Cardiac fibroblast (primary cell): ENCODE data around the gene HDAC4.

ENCODE experiments used
- DNase-seq, 2 donors: peaks; one replicate each; pipeline versions ENCODE4 v3.0.0 to v3.0.0-alpha.2; 2010; ENCODE audit warnings: low read depth in 2 of 2
- H3K4me3 ChIP-seq, 2 donors: replicated peaks in 1 of 2; 1 replicate in 1 of 2; 2 replicates in 1 of 2; pipeline ENCODE4 v1.5.1; 2011; ENCODE audit warnings: low read depth in 2 of 2, low read length in 2 of 2, mild to moderate bottlenecking in 2 of 2, moderate library complexity in 1 of 2
- CTCF ChIP-seq: IDR thresholded peaks from one replicate; pipeline ENCODE4 v1.5.1; 2011; ENCODE audit warnings: low read depth, mild to moderate bottlenecking, low read length, inconsistent platforms

HDAC4 gene

GRCh38 chr2:239252393-239252792 is 148.4 kb downstream of the HDAC4 start:
- TF ChIP-seq CTCF: no peak
- H3K4me3 ChIP-seq: no peak overlapping the region
- DNase-seq: no peak

- no peak overlapping the region for H3K4me3 ChIP-seq
- no peak for DNase-seq
- no peak for TF ChIP-seq CTCF
Measured at GRCh38 chr2:239251971-239252370, 148.8 kb downstream of the HDAC4 start.

GRCh38 chr2:239250216-239251081 is 150.4 kb downstream of the HDAC4 start:
- DNase-seq: no peak
- no peak for TF ChIP-seq CTCF
- no peak overlapping the region for H3K4me3 ChIP-seq

- no peak for TF ChIP-seq CTCF
- DNase-seq: peak; percentile 82 to 83
- H3K4me3 ChIP-seq: no peak overlapping the region
Measured at GRCh38 chr2:239249776-239250175, 151.0 kb downstream of the HDAC4 start.

GRCh38 chr2:239249048-239249447 is 151.8 kb downstream of the HDAC4 start:
- H3K4me3 ChIP-seq: no peak overlapping the region
- TF ChIP-seq CTCF: no peak
- no peak for DNase-seq

- TF ChIP-seq CTCF: no peak
Measured at GRCh38 chr2:239247401-239248245, 153.2 kb downstream of the HDAC4 start.

More at GRCh38 chr2:239247401-239248245, 153.2 kb downstream of the HDAC4 start:
- H3K4me3 ChIP-seq: no peak overlapping the region
- no peak for DNase-seq
